NCI-H1694 (cell line): Measurements from ENCODE around the gene TOGARAM1.

Experiments
- DNase-seq: peaks from one replicate; lab custom pipeline; 2025; lab: John Stamatoyannopoulos, UW

TOGARAM1 gene

DNA sequence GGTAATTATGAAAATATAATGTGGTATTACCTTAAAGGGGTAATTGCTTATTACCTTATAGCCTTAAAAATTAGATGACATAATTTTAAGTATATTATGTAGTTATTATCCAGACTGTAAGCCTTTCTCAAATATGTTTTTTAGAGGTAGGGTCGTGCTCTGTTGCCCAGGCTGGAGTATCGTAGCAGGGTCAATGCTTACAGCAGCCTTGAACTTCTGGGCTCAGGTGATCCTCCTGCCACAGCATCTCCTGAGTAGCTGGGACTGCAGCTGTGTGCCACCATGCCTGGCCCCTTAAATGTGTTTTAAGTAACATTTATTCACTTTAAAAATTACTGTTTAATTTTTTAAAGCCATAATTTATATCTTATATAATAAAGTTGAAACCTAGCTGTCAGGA is 132.3 kb downstream of the TOGARAM1 start:
- DNase-seq: no peak

DNA sequence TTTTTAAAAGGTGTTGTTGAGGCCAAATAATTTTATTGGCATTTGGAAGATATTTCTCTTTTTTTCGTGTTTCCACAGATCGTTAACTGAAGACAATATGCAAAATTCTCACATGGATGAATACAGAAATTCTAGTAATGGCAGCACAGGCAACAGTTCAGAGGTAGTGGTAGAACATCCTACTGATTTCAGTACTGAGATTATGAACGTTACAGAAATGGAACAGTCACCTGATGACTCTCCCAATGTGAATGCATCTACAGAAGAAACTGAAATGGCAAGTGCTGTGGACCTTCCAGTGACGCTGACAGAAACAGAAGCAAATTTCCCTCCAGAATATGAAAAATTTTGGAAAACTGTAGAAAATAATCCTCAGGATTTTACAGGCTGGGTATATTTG is 133.2 kb downstream of the TOGARAM1 start:
- DNase-seq: no peak

DNA sequence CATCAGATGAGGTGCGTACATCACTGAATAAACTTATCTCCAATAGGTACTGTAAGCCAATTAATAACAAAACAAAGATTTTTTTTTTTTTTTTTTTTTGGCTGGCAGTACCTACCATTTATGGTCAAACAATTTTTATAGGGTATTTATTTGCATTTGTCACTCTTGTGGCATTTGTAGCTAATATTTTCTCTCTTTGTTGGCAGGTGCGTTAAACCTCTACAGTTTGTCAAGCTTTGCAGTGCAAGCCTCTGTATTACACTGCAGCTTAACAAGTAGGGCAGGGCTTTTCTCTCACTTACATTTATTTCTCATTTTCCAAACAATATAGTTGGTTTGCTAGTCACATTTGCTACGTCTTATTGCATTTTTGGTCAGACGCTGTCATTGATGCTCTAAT is 134.2 kb downstream of the TOGARAM1 start:
- no peak for DNase-seq

DNA sequence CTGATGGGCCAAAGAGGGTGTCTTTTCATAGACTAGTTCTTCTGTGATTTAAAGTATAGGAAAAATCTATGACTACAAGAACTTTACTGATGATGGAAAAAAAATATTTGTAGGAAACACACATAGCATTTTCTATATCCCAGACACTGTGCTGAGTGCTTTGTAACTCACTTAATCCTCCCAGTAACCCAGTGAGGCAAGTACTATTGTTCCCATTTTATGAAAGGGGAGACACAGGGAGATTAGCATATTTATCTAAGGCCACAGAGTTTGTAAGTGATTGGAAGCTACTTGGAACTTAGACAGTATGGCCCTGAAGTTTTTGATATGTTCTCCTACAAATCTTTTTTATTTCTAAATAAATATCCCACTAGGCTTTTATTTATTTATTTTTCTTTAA is 141.8 kb downstream of the TOGARAM1 start:
- DNase-seq: no peak

DNA sequence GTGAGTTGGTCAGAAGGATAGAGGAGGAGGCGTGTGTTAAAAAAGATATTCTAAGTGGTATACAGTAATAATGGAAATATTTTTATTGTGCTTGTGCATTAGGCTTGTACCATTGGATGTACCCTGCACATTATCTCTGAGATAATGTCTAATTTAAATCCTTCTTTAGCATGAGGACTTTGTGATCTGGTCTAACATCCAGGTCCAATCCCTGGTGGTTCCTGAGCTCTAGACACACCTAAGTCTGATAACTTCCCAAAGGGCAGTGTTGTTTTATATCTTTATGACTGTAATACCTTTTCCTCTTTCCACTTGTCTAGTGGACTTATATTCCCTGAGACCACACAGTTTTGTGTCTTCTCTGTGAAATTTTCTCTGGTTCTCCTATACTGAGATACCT is 142.6 kb downstream of the TOGARAM1 start:
- DNase-seq: no peak

DNA sequence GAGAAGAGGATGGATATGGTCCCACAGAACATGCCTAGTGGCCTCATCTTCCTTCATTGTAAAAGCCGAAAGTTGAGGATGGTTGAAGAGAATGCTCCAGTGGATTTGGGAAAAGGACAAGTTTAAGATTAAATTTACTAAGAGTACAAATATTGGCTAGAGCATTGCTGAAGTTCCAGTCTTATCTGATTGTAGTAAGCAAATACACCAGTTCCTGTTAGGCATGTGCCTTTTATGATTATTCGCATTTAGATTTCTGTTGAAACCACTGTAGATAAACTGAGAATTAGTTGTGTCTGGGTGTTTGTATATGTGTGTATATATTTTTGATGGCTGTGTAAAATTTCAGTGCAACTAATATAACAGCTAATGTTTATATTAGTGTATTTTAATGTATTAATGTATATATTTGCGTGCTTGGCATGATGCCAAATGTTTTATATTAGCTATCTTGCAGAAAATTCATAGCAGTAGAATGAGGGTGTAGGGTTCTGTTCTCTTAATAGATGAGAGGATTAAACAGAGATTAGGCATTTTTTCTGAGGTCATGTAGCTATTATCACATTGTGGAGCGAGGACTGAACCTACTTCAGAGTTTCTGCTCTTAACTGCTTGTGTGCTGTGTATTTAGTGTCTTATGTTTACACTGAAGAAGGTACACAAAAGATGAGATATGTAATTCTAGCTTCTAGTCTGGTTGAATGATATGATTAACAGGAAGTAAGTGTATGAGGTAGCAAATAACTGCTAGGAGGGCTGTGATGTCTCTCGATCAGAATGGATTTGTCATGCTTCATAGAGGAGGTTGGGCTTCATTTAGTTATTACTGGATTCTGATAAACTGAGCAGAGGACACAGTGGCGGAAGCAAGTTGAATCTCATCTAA is 151.1 kb downstream of the TOGARAM1 start:
- no peak for DNase-seq

DNA sequence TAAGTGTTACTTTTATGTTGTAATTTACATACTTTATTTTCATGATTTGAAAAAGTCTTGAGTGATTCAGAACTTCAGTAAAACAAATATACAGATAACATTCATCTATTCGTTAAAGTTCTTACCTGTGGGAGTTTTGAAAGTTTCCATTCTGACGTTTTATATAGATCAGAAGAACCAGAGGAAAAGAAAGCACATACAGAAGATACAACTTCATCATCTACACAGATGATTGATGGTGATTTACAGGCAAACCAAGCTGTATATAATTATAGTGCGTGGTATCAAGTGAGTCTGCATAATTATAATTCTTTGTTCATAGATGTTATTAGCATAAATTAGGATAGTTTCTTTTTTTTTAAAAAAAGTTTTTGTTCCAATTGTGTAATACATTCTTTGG is 152.3 kb downstream of the TOGARAM1 start:
- no peak for DNase-seq

DNA sequence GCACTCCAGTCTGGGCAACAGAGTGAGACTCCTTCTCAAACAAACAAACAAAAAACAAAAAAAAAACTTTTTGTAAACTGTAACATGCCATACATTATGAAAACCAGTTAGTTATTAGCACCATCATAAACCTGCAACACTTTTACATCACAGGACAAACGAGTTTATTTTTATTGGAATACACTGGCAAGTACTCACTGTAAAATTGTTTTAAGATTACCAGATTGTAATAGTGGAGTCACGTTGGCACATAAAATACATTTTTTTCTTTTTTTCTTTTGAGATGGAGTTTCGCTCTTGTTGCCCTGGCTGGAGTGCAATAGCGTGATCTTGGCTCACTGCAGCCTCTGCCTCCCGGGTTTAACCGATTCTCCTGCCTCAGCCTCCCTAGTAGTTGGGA is 156.6 kb downstream of the TOGARAM1 start:
- no peak for DNase-seq

DNA sequence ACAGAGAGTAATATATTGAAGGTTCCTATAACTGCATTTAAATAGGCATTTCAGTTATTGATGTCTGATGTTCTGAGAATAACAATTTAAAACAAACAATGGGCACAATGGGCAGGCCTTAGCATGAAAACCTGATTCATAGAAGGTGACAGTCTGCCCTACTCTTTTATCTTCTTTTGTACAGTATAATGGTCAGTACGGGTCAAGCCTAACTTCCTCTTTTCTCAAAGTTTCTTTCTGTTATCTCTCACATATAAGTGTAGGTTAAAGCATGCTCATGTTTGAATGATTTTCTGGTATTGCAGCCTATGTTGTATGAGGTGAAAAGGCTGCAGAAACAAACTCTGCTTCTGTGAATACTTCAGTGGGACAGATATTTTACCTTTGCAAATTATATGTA is 158.1 kb downstream of the TOGARAM1 start:
- DNase-seq: no peak

DNA sequence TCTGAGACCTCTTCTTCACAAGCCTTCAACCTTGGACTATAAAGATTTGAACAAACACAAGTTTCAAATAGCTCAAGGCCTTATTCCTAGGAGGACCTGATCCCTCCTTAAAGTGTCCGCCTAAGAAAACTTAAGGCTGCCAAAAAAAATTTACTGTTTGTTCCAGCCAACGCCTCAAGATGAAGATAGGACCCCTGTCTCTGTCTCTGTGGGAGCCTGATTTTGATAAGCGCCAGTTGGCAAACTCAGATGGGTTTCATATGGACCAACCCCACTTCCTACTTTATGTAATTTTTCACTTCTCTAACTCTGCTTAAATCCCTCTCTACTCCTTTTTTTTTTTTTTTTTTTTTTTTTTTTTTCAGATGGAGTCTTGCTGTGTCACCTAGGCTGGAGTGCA is 161.3 kb downstream of the TOGARAM1 start:
- no peak for DNase-seq
